PC-3 (cell line): ENCODE results near the gene LYZ.

Experiments used
- EZH2 ChIP-seq: fragments of 300-600 bp; sonication (generic); IDR thresholded peaks from one replicate; pipeline ENCODE4 v1.6.1; 2017; ENCODE audit warnings: antibody characterized with exemption, mild to moderate bottlenecking, low read length; ENCODE audit not compliant: unreplicated experiment
- TF ChIP-seq, protein P1 (sequence below): fragments of 300-600 bp; sonication (generic); conservative IDR thresholded peaks from 2 replicates; pipeline ENCODE4 v1.5.1; 2017; ENCODE audit warnings: antibody characterized with exemption, low read depth, mild to moderate bottlenecking, low read length

DNA sequence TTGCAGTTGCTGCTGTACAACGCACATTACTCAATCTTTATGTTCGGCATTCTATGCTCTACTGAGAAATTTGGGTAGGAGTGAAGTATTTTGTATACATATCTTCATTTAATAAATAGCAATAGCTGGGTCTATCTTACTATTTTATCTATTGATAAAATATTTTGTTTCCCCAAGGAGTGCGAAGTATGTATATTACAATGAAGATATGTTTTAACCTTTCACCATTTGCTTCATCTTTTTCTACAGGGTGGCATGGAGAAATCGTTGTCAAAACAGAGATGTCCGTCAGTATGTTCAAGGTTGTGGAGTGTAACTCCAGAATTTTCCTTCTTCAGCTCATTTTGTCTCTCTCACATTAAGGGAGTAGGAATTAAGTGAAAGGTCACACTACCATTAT lies 4.7 kb downstream of the LYZ start:
- TF ChIP-seq, protein P1, sequence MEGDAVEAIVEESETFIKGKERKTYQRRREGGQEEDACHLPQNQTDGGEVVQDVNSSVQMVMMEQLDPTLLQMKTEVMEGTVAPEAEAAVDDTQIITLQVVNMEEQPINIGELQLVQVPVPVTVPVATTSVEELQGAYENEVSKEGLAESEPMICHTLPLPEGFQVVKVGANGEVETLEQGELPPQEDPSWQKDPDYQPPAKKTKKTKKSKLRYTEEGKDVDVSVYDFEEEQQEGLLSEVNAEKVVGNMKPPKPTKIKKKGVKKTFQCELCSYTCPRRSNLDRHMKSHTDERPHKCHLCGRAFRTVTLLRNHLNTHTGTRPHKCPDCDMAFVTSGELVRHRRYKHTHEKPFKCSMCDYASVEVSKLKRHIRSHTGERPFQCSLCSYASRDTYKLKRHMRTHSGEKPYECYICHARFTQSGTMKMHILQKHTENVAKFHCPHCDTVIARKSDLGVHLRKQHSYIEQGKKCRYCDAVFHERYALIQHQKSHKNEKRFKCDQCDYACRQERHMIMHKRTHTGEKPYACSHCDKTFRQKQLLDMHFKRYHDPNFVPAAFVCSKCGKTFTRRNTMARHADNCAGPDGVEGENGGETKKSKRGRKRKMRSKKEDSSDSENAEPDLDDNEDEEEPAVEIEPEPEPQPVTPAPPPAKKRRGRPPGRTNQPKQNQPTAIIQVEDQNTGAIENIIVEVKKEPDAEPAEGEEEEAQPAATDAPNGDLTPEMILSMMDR = no peak
- no peak for TF ChIP-seq EZH2
